Type B pancreatic cell (in vitro differentiated cells): Measurements from ENCODE around the gene NR2C1. TPM values are rescaled to one million over a fixed set of nuclear protein-coding genes. Genes with fewer than 3 reads are reported as not detected.

Experiments
- DNase-seq: peaks from one replicate; pipeline ENCODE4 v3.0.0; 2021; ENCODE audit warnings: mixed read lengths; ENCODE audit not compliant: unreplicated experiment; ENCODE audit errors: extremely low spot score
- H3K27ac Mint-ChIP-seq: 2 replicates; pipeline ENCODE4 v1.8.0; 2021; ENCODE audit warnings: mild to moderate bottlenecking, mixed read lengths
- H3K27me3 Mint-ChIP-seq: 2 replicates; pipeline ENCODE4 v1.8.0; 2021; ENCODE audit warnings: mixed read lengths
- H3K36me3 Mint-ChIP-seq: 2 replicates; pipeline ENCODE4 v1.8.0; 2021; ENCODE audit warnings: mixed read lengths
- H3K4me1 Mint-ChIP-seq: one replicate; pipeline ENCODE4 v1.8.0; 2021; ENCODE audit warnings: mixed read lengths; ENCODE audit not compliant: unreplicated experiment
- H3K4me3 Mint-ChIP-seq: 2 replicates; pipeline ENCODE4 v1.8.0; 2021; ENCODE audit warnings: mild to moderate bottlenecking, mixed read lengths
- H3K9me3 Mint-ChIP-seq: 2 replicates; pipeline ENCODE4 v1.8.0; 2021; ENCODE audit warnings: mixed read lengths
- CTCF ChIP-seq: fragments of 200-600 bp; sonication (generic); conservative IDR thresholded peaks from 2 replicates; pipeline ENCODE4 v1.5.0; 2021; ENCODE audit warnings: antibody characterized with exemption, mild to moderate bottlenecking
- long read RNA-seq: library from polyadenylated mRNA; unstranded; transcript quantifications from one replicate; pipeline ENCODE4 v2.0.0, GENCODE V29; 2020
- total RNA-seq: library from RNA; stranded (reverse); gene quantifications from 2 replicates; pipeline ENCODE4 v1.2.1, GENCODE V29; 2021; ENCODE audit warnings: low replicate concordance

Gene NR2C1
- total RNA-seq = 26.0 and 51.5 TPM in 2 replicates
- long read RNA-seq, full-length matches to known transcripts = 37 of 67 reads
- long read RNA-seq, partial matches to known transcripts = 6 of 67 reads
- long read RNA-seq, other reads (novel, unspliced or antisense) = 24 of 67 reads

GRCh38 chr12:95072900-95073697 lies at the start of gene NR2C1:
TSS of gene NR2C1 (minus strand) at chr12:95073618. CDS start at chr12:95067384, 6,234 bp downstream.
- no peaks in the 10 kb centered on the region for H3K9me3 Mint-ChIP-seq
- peaks cover 7% of the 10 kb centered on the region for H3K4me1 Mint-ChIP-seq
- no peak for TF ChIP-seq CTCF
- DNase-seq = peak; percentile 90
- no peaks in the 10 kb centered on the region for H3K27me3 Mint-ChIP-seq
- H3K4me3 Mint-ChIP-seq = peak within 1 kb of the TSS; percentile 94
- H3K36me3 Mint-ChIP-seq = peaks cover 5% of the 10 kb centered on the region
- peak within 1 kb of the TSS; percentile 86 for H3K27ac Mint-ChIP-seq

DNA sequence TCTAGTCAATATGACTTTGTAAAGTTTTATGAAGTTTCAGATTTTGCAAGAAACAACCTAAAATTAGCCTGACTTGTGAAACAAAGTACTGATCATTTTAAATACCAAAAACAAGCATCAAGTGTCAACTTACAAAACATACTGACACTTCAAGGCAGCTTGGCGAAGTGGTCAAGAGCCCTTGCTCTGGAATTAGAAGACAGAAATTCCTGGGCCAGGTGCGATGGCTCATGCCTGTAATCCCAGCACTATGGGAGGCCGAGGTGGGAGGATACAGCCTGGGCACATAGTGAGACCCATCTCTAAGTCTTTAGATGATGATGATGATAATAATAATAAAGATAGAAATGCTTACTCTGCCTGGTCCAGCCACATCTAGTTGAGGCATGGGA lies 45.4 kb upstream of the NR2C1 start:
- H3K9me3 Mint-ChIP-seq = no peaks in the 10 kb centered on the region
- H3K4me1 Mint-ChIP-seq = peaks cover 8% of the 10 kb centered on the region
- no peak for DNase-seq
- TF ChIP-seq CTCF = no peak
- no peak overlapping the region for H3K27ac Mint-ChIP-seq
- H3K27me3 Mint-ChIP-seq = no peaks in the 10 kb centered on the region
- no peak overlapping the region for H3K4me3 Mint-ChIP-seq
- H3K36me3 Mint-ChIP-seq = peaks cover under 1% of the 10 kb centered on the region

DNA sequence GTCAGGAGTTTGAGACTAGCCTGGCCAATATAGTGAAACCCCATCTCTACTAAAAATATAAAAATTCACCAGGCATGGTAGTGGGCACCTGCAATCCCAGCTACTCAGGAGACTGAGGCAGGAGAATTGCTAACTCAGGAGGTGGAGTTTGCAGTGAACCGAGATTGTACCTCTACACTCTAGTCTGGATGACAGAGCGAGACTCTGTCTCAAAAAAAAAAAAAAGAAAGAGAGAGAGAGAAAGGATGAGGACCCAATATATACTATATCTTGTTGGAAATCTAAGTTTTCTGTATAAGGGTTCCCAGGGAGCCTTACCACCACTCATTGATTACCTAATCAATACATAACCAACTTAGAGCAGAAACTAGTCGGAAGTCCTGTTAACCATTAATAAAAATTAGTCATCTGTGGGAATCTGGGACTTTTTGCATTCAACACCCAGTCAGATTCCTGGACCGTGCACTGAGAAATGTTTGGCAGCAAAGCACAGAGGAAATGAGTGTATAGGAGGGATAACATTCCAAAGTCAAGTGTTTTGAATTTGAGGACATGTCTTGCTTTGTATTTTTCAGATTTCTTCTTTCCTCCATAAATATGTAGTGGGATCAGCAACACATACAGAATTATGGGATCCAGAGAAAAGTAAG lies 44.8 kb upstream of the NR2C1 start:
- TF ChIP-seq CTCF = no peak
- Mint-ChIP-seq H3K27me3 (no peaks in the 10 kb centered on the region), H3K27ac (no peak overlapping the region), H3K4me1 (peaks cover 8% of the 10 kb centered on the region), H3K36me3 (peaks cover 5% of the 10 kb centered on the region), H3K9me3 (no peaks in the 10 kb centered on the region), H3K4me3 (no peak overlapping the region)
- no peak for DNase-seq

DNA sequence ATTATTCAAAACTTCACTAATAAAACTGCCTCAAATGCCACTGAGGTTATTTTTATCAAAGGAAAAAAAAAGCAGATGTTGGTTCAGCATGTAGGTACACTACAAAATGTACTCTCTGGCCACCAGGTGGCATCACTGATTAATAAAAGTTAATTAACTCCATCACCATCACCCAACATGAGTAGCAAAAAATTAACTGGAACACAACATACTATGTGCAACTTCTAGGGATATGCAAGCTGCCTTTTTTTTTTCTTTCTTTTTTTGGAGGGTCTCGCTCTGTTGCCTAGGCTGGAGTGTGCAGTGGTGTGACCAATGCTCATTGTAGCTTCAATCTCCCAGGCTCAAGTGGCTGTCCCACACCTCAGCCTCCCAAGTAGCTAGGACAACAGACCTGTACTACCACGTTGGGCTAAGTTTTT lies 43.8 kb upstream of the NR2C1 start:
- no peaks in the 10 kb centered on the region for H3K27me3 Mint-ChIP-seq
- H3K9me3 Mint-ChIP-seq = no peaks in the 10 kb centered on the region
- H3K27ac Mint-ChIP-seq = peak overlapping the region; percentile 39
- H3K36me3 Mint-ChIP-seq = peaks cover 5% of the 10 kb centered on the region
- DNase-seq = no peak
- peaks cover 8% of the 10 kb centered on the region for H3K4me1 Mint-ChIP-seq
- H3K4me3 Mint-ChIP-seq = no peak overlapping the region
- peak; percentile 86 for TF ChIP-seq CTCF

GRCh38 chr12:95116773-95117172 lies 43.4 kb upstream of the NR2C1 start:
- peaks cover 5% of the 10 kb centered on the region for H3K36me3 Mint-ChIP-seq
- no peaks in the 10 kb centered on the region for H3K9me3 Mint-ChIP-seq
- peaks cover 8% of the 10 kb centered on the region for H3K4me1 Mint-ChIP-seq
- H3K27ac Mint-ChIP-seq = peak overlapping the region; percentile 39
- TF ChIP-seq CTCF = no peak
- no peak overlapping the region for H3K4me3 Mint-ChIP-seq
- no peak for DNase-seq
- H3K27me3 Mint-ChIP-seq = no peaks in the 10 kb centered on the region
